Skin of body (tissue), 2 donors: ENCODE data around the gene C3orf22. TPM values are rescaled to one million over a fixed set of nuclear protein-coding genes. Genes with fewer than 3 reads are reported as not detected.
A peak's percentile ranks its signal among the peaks of the same experiment; 100 is the strongest.
"Not testable (repeated sequence)": the region's sequence is repeated elsewhere in the genome, so short reads cannot be mapped to it uniquely, and the experiment has no call there.

Experiments
- DNase-seq: peaks from one replicate; lab custom pipeline; 2025; lab: John Stamatoyannopoulos, UW
- total RNA-seq: library from RNA; depleted of rRNA; stranded (reverse); fragments of >200 nt; gene quantifications from one replicate; pipeline ENCODE4 v1.2.3, GENCODE V29; 2014

The C3orf22 gene
- total RNA-seq, 1 donor from 2014 or later, result not detected

- no peak for DNase-seq
Observed at GRCh38 chr3:126543457-126544061, 15.2 kb downstream of the C3orf22 start.

DNA sequence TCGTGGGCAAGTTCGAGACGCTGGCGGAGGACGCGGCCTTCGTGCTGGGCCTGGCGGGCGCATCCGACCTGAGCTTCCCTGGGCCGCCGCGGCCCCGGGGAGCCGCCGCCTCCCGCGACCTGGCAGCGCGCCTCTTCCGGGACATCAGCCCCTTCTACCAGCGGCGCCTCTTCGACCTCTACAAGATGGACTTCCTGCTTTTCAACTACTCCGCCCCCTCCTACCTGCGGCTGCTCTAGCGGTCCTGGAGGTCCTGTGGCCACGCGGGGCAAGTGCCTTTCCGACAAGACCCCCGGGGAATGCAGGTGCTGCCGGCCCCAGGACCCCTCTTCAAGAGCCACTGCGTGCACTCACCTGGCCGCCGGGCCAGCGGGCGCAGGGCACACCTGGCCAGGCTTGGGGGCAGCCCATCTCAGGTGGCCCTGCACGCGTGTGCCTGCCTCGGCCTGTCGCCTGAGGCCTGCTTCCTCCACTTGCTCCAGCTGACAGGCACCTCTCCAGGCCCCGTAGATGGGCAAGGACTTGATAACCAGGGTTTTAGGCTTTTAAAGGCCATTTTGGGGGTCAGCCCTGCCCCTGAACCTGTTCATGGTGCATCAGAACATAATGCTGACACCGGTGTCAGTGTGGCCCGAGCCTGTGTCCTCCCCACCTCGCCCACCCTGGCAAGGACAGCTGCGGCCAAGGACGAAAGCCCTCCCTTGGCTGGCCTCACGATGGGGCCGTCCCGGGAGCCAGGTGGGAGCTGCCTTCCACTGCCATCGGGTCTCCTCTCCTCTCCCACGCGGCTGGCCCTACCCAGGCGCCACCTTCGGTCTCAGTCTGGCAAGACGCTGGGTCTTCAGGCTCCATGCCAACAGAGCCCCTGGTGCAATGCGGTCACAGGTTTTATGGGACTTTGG, 16.1 kb downstream of the C3orf22 start:
- no peak for DNase-seq

- no peak for DNase-seq
Observed at GRCh38 chr3:126541628-126542339, 16.9 kb downstream of the C3orf22 start.

DNA sequence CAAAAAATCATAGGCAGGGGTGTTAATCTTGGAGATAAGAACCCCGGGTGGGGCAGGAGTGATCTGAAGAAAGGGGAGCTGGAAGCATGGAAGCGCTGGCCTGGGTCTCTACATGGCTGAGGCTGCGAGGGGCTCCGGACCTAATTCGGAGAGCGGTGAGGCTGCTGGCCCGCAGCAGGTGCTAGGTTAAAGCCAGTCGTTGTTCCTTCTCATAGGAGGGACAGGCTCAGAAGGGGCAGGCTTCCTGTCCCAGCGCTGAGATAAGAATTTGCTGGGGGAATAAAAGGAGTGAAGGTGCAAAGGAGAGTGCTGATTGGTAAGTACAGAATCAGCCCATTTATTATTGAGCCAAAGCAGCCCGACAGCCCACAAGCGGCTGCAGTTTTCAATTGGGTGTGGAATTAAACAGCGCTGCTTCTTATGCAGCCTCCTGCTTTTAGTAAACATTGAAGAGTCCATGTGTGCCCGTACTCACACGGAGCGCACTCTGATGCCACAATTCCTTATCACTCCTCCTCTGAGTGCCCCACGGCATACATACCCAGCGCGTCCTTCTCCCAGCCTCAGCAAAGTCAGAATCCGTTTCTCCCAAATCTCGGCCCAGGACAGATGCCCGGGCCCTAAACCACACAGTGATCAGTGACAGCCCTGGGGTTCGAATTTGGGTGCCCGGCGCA, 17.6 kb downstream of the C3orf22 start:
- no peak for DNase-seq

DNA sequence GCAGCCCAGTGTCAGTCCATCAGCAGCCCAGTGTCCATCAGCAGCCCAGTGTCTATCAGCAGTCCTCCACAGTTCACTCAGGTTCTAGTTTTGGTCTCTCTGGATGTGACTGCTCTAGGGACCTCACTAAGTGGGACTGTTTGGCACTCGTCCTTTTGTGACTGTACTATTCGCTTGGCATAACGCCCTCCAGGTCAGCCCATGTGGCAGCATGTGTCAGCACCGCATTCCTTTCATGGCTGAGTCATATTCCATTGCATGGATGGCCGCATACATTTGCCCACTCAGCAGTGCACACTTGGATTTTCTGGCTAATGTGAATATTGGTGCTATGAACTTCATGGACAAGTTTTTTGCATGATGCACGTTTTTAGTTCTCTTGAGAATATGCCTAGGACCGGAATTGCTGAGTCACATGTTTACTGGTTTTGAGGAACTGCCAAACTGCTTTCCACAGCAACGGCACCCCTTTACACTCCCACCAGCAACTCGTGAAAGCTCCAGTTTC, 18.3 kb downstream of the C3orf22 start:
- DNase-seq, result peak; percentile 5

GRCh38 chr3:126539558-126540250, 19.0 kb downstream of the C3orf22 start:
- DNase-seq, result no peak

DNA sequence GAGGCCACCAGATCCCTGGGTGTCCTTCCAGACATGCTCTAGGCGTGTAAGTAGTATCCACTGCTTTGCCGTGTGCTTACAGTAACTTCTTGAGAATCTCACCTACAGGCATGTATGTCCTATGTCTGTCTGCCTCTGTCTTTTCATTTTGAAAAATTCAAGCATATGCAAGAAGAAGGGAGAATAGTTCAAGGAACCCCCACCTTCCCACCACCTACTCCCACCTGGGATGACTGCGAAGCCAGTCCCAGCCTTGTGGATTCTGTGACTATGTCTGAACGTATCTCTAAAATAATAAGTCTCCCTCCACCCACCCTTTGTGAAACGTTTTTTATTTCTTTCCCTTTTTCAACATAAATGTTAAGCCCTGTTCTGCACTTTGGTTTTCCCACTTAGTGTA, 19.8 kb downstream of the C3orf22 start:
- no peak for DNase-seq

- no peak for DNase-seq
Observed at GRCh38 chr3:126538316-126538715, 20.4 kb downstream of the C3orf22 start.

DNA sequence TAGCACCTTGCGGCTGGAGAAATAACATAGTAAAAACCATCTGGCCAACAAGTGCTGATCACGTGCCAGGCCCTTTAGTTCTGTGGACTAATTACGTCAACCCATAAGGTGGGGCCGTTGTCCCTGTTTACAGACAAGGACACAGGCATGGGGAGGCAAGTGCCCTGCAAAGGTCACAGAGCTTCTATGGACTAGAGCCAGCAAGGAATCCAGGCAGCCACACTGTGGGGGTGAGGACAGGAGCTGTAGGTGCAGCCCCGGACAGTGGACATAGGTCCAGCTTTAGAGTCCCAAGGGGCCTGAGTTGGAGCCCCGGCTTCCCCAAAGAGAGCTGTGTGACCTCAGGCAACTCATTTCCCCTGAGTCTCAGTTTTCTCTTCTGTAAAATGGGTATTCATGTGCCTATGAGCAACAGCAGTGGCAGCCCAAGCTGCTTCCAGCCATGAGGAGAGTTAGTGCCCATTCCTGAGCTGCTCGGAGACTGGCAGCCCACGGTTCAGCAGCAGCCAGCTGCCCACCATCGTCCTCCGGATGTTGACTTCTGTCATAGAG, 20.9 kb downstream of the C3orf22 start:
- no peak for DNase-seq

GRCh38 chr3:126537116-126537729, 21.5 kb downstream of the C3orf22 start:
- no peak for DNase-seq

DNA sequence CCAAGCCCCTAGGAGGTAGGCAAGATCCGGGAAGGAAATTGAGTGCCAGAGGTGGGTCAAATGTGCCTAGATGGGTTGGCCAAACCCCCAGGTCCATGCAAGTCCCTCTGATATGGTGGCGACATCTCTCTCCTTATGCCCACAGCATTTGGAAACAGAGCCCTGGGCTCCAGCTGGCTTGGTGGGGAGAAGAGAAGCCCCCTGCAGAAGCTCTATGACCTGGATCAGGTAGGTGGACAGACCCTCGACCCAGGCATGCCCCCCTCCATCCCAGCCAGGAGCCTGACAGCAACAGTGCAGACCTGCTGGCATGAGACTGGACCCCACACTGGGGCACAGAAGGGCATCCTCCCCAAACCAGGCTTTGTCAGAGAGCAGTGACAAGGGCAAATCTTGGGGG, 22.6 kb downstream of the C3orf22 start:
- DNase-seq, result no peak

DNA sequence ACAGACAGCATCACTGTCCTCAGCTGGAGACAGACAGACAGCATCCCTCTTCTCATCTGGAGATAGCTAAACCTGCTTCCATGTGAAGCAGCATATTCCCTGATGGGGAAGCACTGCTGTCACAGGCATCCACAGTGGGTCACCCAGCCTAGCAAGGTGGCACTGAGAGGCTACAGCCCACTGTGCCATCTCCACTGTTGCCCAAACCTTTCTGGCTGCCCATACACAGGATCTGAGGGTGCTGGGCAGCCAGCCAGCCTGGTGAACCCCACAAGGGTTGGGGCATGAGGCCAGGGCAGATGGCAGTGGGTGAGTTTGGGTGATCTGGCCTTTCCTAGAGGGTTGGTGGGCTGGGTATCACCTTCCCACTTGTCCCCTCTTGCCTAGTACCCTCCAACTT, 23.1 kb downstream of the C3orf22 start:
- no peak for DNase-seq

GRCh38 chr3:126534716-126535115, 24.0 kb downstream of the C3orf22 start:
- not testable (repeated sequence) for DNase-seq

- no peak for DNase-seq
Observed at GRCh38 chr3:126533506-126533905, 25.2 kb downstream of the C3orf22 start.

DNA sequence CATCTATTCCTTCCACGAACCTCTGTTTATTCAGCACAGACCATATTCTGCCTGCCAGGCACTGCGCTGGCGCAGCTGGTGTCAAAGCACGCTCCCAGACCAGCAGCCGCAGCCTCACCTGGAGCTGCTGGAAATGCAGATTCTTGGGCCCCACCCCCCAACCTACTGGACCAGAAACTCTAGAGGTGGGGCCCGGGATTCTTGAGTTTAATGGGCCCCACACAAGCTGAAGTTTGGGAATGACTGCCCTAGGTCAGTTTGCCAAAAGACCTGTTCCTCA, 27.7 kb downstream of the C3orf22 start:
- no peak for DNase-seq

- DNase-seq, result no peak
Observed at GRCh38 chr3:126530171-126531050, 28.3 kb downstream of the C3orf22 start.

GRCh38 chr3:126529585-126530170, 29.1 kb downstream of the C3orf22 start:
- no peak for DNase-seq

- DNase-seq, result no peak
Observed at GRCh38 chr3:126528800-126529541, 29.8 kb downstream of the C3orf22 start.
